Measurements from ENCODE around the gene GABBR2.

- TF ChIP-seq CTCF (conservative IDR thresholded peaks at IDR 0.05; ENCODE audit: low read depth, low read length): no peak
- TF ChIP-seq EZH2 (IDR thresholded peaks at IDR 0.05; ENCODE audit: borderline replicate concordance, low read depth, low read length, poor library complexity, severe bottlenecking): no peak
Observed at GRCh38 chr9:98449871-98450270, 258.9 kb downstream of the GABBR2 start.

Data from A673 (cell line).